CD4-positive, alpha-beta T cell (primary cell): ENCODE data around the gene PWP2. TPM values are rescaled to one million over a fixed set of nuclear protein-coding genes. Genes with fewer than 3 reads are reported as not detected.

Source experiments
- ATAC-seq: fragments of 200-7000 bp; cut with Tn5 transposase; one replicate; pipeline ENCODE4 v1.10.0; 2022; ENCODE audit warnings: mild to moderate bottlenecking; ENCODE audit not compliant: poor library complexity
- CTCF ChIA-PET: fragments of 350-600 bp; sonication (Branson Sonifier 250); formaldehyde crosslinking; loops from one replicate; lab custom pipeline; 2021; ENCODE audit warnings: antibody characterized with exemption, inconsistent platforms; lab: Charles Lee
- POLR2A ChIA-PET: fragments of 350-600 bp; sonication (Branson Sonifier 250); formaldehyde crosslinking; loops from one replicate; lab custom pipeline; 2021; ENCODE audit warnings: antibody characterized with exemption, inconsistent platforms; lab: Charles Lee
- DNase-seq, 14 experiments: peaks; one replicate each; pipeline ENCODE4 v3.0.0-alpha.2; 2013 to 2020; ENCODE audit warnings: mixed read lengths in 2 of 14
- H3K27ac ChIP-seq, 2 donors: one replicate each; pipeline versions ENCODE4 v1.5.1 to v1.7.0; 2013; ENCODE audit warnings: low read length in 2 of 2, low read depth in 1 of 2, mild to moderate bottlenecking in 1 of 2
- H3K27me3 ChIP-seq, 2 experiments: 1 replicate in 1 of 2; 2 replicates in 1 of 2; pipeline versions ENCODE4 v1.6.1 to v1.7.0; 2013; ENCODE audit warnings: low read length in 2 of 2, control low read depth in 1 of 2, mild to moderate bottlenecking in 1 of 2, moderate library complexity in 1 of 2; ENCODE audit not compliant: insufficient read depth in 2 of 2, control insufficient read depth in 1 of 2
- H3K36me3 ChIP-seq: one replicate; pipeline ENCODE4 v1.6.1; 2013; ENCODE audit warnings: low read length, control low read depth; ENCODE audit not compliant: insufficient read depth
- H3K4me1 ChIP-seq: one replicate; pipeline ENCODE4 v1.6.1; 2013; ENCODE audit warnings: low read length, control low read depth; ENCODE audit not compliant: insufficient read depth
- H3K4me3 ChIP-seq: one replicate; pipeline ENCODE4 v1.5.1; 2013; ENCODE audit warnings: mild to moderate bottlenecking, low read length, moderate library complexity
- H3K9me3 ChIP-seq, 2 experiments: 1 replicate in 1 of 2; 2 replicates in 1 of 2; pipeline versions ENCODE4 v1.6.1 to v1.7.0; 2013; ENCODE audit warnings: low read length in 2 of 2, mild to moderate bottlenecking in 2 of 2, control low read depth in 1 of 2, moderate library complexity in 1 of 2; ENCODE audit not compliant: control insufficient read depth in 1 of 2, insufficient read depth in 1 of 2
- H3K27ac Mint-ChIP-seq: one replicate; pipeline ENCODE4 v1.8.0; 2020; ENCODE audit warnings: mixed read lengths
- H3K27me3 Mint-ChIP-seq: one replicate; pipeline ENCODE4 v1.8.0; 2021; ENCODE audit warnings: mixed read lengths
- H3K36me3 Mint-ChIP-seq: one replicate; pipeline ENCODE4 v1.8.0; 2021; ENCODE audit warnings: low read depth, mixed read lengths
- H3K4me1 Mint-ChIP-seq: one replicate; pipeline ENCODE4 v1.8.0; 2021; ENCODE audit warnings: low read depth, mixed read lengths
- H3K4me3 Mint-ChIP-seq: one replicate; pipeline ENCODE4 v1.8.0; 2020; ENCODE audit warnings: mild to moderate bottlenecking, mixed read lengths
- H3K9me3 Mint-ChIP-seq: one replicate; pipeline ENCODE4 v1.8.0; 2020; ENCODE audit warnings: mixed read lengths
- CTCF ChIP-seq: fragments of 200-600 bp; IDR thresholded peaks from one replicate; pipeline ENCODE4 v1.8.0; 2022; ENCODE audit warnings: antibody characterized with exemption, mild to moderate bottlenecking
- intact Hi-C, 2 experiments: fragments of 100-400 bp; cut with DNase I in 1 of 2; cut with micrococcal nuclease in 1 of 2; formaldehyde crosslinking; loops; one replicate each; pipeline versions ENCODE4 v1.15.1 to v1.9.0; 2023 to 2025; cut with DNase I, micrococcal nuclease
- total RNA-seq, 174 experiments: library from RNA in 2 of 174; stranded (reverse) in 2 of 174; gene quantifications; one replicate each; pipeline ENCODE4 v1.2.3 and lab custom pipeline; 2021 to 2026

Gene PWP2
- total RNA-seq, 2 experiments from 2014 or later = 38.0 to 40.6 TPM

GRCh38 chr21:44063151-44063912 lies 43.9 kb upstream of the PWP2 start:
- H3K9me3 ChIP-seq = no peaks in the 10 kb centered on the region
- intact Hi-C loops = loop anchor here in 1 of 2 experiments (10.0 kb wide), 1 partner anchor 269 kb away; no protein-coding TSS in a partner anchor
- peaks cover 82% of the 10 kb centered on the region for H3K36me3 ChIP-seq
- CTCF ChIA-PET = no interaction called here
- H3K4me3 ChIP-seq = no peak overlapping the region
- DNase-seq (no peak), ATAC-seq (no peak)
- Mint-ChIP-seq H3K9me3 (no peaks in the 10 kb centered on the region), H3K27ac (peak overlapping the region; percentile 92), H3K36me3 (peaks cover 76% of the 10 kb centered on the region), H3K4me3 (no peak overlapping the region), H3K27me3 (no peaks in the 10 kb centered on the region), H3K4me1 (peaks cover 55% of the 10 kb centered on the region)
- POLR2A ChIA-PET = interaction anchor here (4.8 kb wide), 1 partner anchor 21 kb away, joined by 49 read pairs; no protein-coding TSS in a partner anchor
- H3K27ac ChIP-seq = peak overlapping the region; percentile 23 to 31
- TF ChIP-seq CTCF = no peak
- H3K4me1 ChIP-seq = peaks cover 22% of the 10 kb centered on the region
- H3K27me3 ChIP-seq = no peaks in the 10 kb centered on the region

- Mint-ChIP-seq H3K27ac (peak overlapping the region; percentile 92), H3K27me3 (no peaks in the 10 kb centered on the region), H3K4me1 (peaks cover 60% of the 10 kb centered on the region), H3K4me3 (peak overlapping the region; percentile 67), H3K36me3 (peaks cover 74% of the 10 kb centered on the region), H3K9me3 (no peaks in the 10 kb centered on the region)
- Histone ChIP-seq H3K27ac (peak overlapping the region; percentile 55 to 91), H3K4me1 (peaks cover 18% of the 10 kb centered on the region), H3K36me3 (peaks cover 83% of the 10 kb centered on the region), H3K9me3 (no peaks in the 10 kb centered on the region), H3K4me3 (peak overlapping the region; percentile 20), H3K27me3 (no peaks in the 10 kb centered on the region)
- ChIA-PET CTCF (interaction anchor here (0.8 to 1.9 kb wide), 2 partner anchors 28 to 51 kb away, joined by 3 to 9 read pairs; no protein-coding TSS in a partner anchor), POLR2A (interaction anchor here (0.9 to 4.8 kb wide), 6 partner anchors 11 to 52 kb away, joined by 3 to 49 read pairs (median 4); partner anchors contain the start of gene TRAPPC10)
- no peak for ATAC-seq
- no peak for DNase-seq
- no peak for TF ChIP-seq CTCF
- intact Hi-C loops = loop anchor here (1.0 to 10.0 kb wide), 4 partner anchors 19 to 270 kb away; no protein-coding TSS in a partner anchor
Measured at GRCh38 chr21:44064852-44065403, 42.3 kb upstream of the PWP2 start.

- H3K9me3 Mint-ChIP-seq = no peaks in the 10 kb centered on the region
- peaks cover 60% of the 10 kb centered on the region for H3K4me1 Mint-ChIP-seq
- ChIA-PET CTCF (interaction anchor here (0.8 to 1.9 kb wide), 2 partner anchors 27 to 52 kb away, joined by 3 to 9 read pairs; no protein-coding TSS in a partner anchor), POLR2A (interaction anchor here (0.9 to 4.8 kb wide), 7 partner anchors 11 to 53 kb away, joined by 3 to 49 read pairs (median 4); partner anchors contain the start of gene TRAPPC10)
- Histone ChIP-seq H3K9me3 (no peaks in the 10 kb centered on the region), H3K4me1 (peaks cover 18% of the 10 kb centered on the region), H3K4me3 (peak overlapping the region; percentile 20), H3K27ac (peak overlapping the region; percentile 55 to 91), H3K36me3 (peaks cover 84% of the 10 kb centered on the region), H3K27me3 (no peaks in the 10 kb centered on the region)
- peak; percentile 91 for ATAC-seq
- H3K36me3 Mint-ChIP-seq = peaks cover 75% of the 10 kb centered on the region
- H3K27ac Mint-ChIP-seq = peak overlapping the region; percentile 92
- DNase-seq = peak; percentile 58 to 94 (median 75)
- no peak for TF ChIP-seq CTCF
- H3K4me3 Mint-ChIP-seq = peak overlapping the region; percentile 67
- no peaks in the 10 kb centered on the region for H3K27me3 Mint-ChIP-seq
- intact Hi-C loops = loop anchor here (1.0 to 10.0 kb wide), 4 partner anchors 19 to 271 kb away; no protein-coding TSS in a partner anchor
Measured at GRCh38 chr21:44065428-44065827, 41.8 kb upstream of the PWP2 start.
